ENCODE data around the gene SKP2.

- TF ChIP-seq CTCF (IDR thresholded peaks at IDR 0.05; ENCODE audit: poor library complexity, severe bottlenecking) = no peak
- TF ChIP-seq EZH2 (IDR thresholded peaks at IDR 0.05; ENCODE audit: borderline replicate concordance, insufficient read depth, low read length, poor library complexity, severe bottlenecking) = no peak
Measured at GRCh38 chr5:36161361-36161760, 9.4 kb downstream of the SKP2 start.

Data from neural cell (in vitro differentiated cells).